Memory B cell (primary cell): ENCODE results near the gene ATP8B4.

Experiments
- ATAC-seq: fragments of 150-1000 bp; cut with Tn5 transposase; 2 replicates; pipeline ENCODE4 v1.10.0; 2021; ENCODE audit warnings: low read depth, mild to moderate bottlenecking, moderate library complexity
- DNase-seq, 2 donors: peaks; one replicate each; pipeline ENCODE4 v3.0.0; 2022; ENCODE audit warnings: low spot score in 2 of 2
- H3K27ac Mint-ChIP-seq: one replicate; pipeline ENCODE4 v1.8.0; 2022; ENCODE audit warnings: mild to moderate bottlenecking, moderate library complexity, mixed read lengths
- H3K27me3 Mint-ChIP-seq: one replicate; pipeline ENCODE4 v1.8.0; 2022; ENCODE audit warnings: mixed read lengths
- H3K36me3 Mint-ChIP-seq: one replicate; pipeline ENCODE4 v1.8.0; 2022; ENCODE audit warnings: mild to moderate bottlenecking, mixed read lengths
- H3K4me1 Mint-ChIP-seq: one replicate; pipeline ENCODE4 v1.8.0; 2022; ENCODE audit warnings: mixed read lengths
- H3K4me3 Mint-ChIP-seq: one replicate; pipeline ENCODE4 v1.8.0; 2022; ENCODE audit warnings: mild to moderate bottlenecking, moderate library complexity, mixed read lengths
- H3K9me3 Mint-ChIP-seq: one replicate; pipeline ENCODE4 v1.8.0; 2022; ENCODE audit warnings: mixed read lengths

Gene ATP8B4

DNA sequence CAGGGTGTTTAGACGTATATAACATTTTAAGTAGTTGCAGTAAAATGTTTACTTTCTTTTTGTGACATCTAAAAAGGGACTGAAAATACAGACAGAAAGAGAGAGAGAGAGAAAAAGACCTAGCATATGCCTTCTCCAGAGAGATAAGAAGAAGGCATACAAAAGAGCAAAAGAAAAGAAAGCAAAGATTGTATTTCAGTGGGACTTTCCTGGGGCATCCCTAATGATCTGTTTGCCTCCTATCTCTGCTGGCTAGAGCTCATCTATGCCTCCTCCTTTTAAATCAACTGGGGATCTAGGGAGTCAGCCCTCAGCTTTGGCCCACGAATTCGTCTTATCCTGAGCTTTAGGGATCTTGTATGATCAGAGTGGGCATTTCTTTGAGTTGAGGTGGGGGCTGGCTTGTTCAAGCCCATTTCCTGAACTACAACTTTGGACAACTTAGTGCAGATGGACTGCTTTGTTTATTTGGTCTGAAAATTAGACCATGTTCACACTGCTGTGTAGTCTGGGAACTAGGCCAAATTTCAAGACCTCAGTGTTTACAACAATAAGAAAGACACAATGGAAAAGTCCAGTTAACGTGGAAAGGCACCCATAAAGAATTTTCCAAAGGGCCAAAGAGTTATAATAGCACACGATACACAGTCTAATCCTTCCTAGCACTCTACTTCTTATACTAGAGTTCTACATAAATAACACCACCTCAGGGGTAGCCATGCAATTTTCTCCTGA is 61.0 kb downstream of the ATP8B4 start:
- no peaks in the 10 kb centered on the region for H3K4me1 Mint-ChIP-seq

DNA sequence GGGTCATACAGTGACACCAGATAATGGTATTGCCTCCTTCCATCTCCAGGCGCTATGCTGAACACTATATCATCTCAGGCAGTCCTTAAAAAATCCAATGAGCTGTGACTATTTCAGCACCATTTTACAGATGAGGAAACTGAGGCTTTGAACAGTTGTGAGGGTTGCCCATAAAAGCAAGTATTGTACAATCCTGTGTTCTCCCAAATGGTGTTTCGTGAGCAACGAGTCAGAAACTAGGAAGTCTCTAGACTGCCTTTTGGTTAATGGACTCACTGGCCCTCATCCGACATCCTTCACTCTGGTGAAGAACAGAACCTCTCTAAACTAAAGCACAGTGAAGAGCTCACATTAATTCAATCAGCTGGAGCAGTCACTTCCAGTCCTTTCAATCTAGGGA is 61.8 kb downstream of the ATP8B4 start:
- no peak overlapping the region for H3K27ac Mint-ChIP-seq
- H3K36me3 Mint-ChIP-seq: no peaks in the 10 kb centered on the region
- H3K27me3 Mint-ChIP-seq: peaks cover 2% of the 10 kb centered on the region
- DNase-seq (no peak), ATAC-seq (no peak)
- H3K4me3 Mint-ChIP-seq: no peak overlapping the region
- H3K9me3 Mint-ChIP-seq: no peaks in the 10 kb centered on the region
- H3K4me1 Mint-ChIP-seq: no peaks in the 10 kb centered on the region

More for the DNA sequence above, 61.0 kb downstream of the ATP8B4 start:
- no peak overlapping the region for H3K27ac Mint-ChIP-seq
- H3K36me3 Mint-ChIP-seq: no peaks in the 10 kb centered on the region
- no peak overlapping the region for H3K4me3 Mint-ChIP-seq
- no peaks in the 10 kb centered on the region for H3K9me3 Mint-ChIP-seq
- ATAC-seq (no peak), DNase-seq (no peak)
- peaks cover 2% of the 10 kb centered on the region for H3K27me3 Mint-ChIP-seq

DNA sequence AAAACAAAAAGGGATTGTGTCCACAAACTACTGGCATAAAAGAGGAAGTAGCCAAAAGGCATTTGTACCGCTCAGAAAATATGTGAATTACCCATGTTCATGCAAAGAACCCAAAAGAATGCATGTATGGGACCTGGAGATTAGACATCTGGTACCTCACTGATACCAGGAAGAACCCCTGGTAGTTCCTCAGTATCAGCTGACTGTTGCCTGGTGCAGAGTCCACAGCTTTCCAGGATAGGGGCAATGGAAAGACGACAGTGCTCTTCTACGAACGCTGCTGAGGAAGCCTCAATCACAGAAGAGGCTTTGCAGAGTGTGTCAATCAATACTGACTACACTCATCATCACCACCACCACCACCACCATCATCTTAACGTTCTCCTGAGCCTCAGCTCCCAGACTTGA is 63.3 kb downstream of the ATP8B4 start:
- ATAC-seq: no peak

DNA sequence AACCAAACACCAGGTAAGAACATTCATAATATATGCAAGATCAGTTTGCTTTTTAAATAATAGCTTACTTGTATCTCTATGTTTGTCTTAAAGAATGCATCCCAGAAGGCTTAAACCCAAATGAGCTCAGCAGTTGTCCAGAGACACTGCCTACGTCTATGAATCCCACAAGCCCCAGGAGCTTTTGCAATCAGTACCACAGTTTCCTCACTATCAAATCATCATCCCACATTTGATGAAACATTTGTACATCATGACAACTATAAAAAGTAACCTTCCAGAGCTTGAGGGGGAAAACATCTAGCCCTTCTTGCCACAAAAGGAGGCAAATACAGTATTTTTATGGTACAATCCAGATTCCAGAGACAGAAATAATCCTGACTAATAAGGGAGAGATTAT is 63.7 kb downstream of the ATP8B4 start:
- ATAC-seq: no peak
- DNase-seq: no peak
- Mint-ChIP-seq H3K9me3 (no peaks in the 10 kb centered on the region), H3K4me1 (no peaks in the 10 kb centered on the region), H3K27me3 (peaks cover 2% of the 10 kb centered on the region), H3K4me3 (no peak overlapping the region), H3K36me3 (no peaks in the 10 kb centered on the region), H3K27ac (no peak overlapping the region)

More for the DNA sequence above, 63.3 kb downstream of the ATP8B4 start:
- H3K9me3 Mint-ChIP-seq: no peaks in the 10 kb centered on the region
- no peak overlapping the region for H3K27ac Mint-ChIP-seq
- H3K27me3 Mint-ChIP-seq: peaks cover 2% of the 10 kb centered on the region
- H3K36me3 Mint-ChIP-seq: no peaks in the 10 kb centered on the region
- H3K4me3 Mint-ChIP-seq: no peak overlapping the region
- H3K4me1 Mint-ChIP-seq: no peaks in the 10 kb centered on the region
- DNase-seq: no peak

DNA sequence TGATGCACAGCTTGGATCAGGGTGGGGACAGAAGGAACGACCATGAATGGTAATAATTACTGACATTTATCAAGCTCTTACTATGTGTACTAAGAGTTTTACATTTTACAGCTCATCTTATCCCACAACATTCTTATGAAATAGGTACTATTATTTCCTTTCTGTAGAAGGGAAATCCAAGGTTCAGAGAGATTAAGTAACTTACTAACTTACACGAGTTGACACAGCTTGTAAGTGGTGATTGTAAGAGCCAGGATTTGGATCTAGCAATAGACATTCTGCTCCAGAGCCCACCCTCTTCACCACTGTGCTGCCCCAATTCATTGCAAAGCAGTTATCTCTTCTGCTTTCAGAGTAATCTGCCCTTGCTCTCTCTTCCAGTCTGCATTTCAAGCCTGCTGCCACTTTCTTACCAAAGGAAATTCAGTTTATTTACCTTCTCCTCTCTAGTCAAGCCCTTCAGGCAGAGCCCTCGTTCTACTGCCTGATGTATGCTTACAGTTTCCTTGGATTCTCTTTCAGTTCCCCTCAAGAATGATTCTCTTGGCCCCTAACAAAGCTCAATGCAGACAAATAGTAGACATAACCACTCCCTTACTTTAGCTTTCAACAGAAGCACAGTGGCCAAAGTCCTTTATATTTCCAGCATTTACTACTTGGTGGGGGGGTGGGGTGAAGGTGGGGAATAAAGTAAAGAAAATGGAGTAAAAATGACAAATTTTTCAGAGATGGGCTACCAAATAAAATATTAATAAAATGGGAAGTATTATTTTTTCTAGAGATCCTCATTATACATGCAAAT is 65.8 kb downstream of the ATP8B4 start:
- no peak overlapping the region for H3K27ac Mint-ChIP-seq
- no peak for ATAC-seq
- DNase-seq: no peak
- peaks cover 3% of the 10 kb centered on the region for H3K27me3 Mint-ChIP-seq
- peaks cover 3% of the 10 kb centered on the region for H3K9me3 Mint-ChIP-seq
- H3K4me1 Mint-ChIP-seq: no peaks in the 10 kb centered on the region
- no peak overlapping the region for H3K4me3 Mint-ChIP-seq
- H3K36me3 Mint-ChIP-seq: no peaks in the 10 kb centered on the region

DNA sequence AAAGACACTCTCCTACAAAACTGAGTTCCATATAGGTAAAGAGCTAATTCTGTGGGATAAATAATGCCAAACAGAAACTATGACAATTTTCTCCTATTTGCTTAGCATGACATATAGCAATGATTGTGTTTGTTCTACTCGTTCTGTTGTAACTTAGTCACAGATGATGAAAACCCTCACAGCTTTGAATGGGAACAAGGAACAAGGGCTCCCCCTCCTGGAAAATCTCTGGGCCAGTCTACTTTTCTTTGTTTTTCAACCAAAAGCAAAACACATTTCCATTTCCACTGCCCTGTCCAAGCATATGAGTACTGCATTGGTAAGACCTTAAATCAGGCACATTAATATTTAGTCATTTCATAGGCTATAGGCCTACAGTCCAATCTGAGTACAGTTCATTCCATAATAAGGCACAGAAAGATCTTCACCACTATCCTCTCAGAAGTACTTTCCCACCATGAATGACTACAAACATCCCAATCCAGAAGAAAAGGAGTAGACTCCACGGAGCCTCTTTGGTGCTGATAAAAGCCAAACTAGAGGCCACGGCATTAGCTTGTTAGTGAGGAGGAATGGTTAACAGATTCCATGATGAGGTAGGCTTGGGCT is 67.1 kb downstream of the ATP8B4 start:
- Mint-ChIP-seq H3K27me3 (peaks cover 5% of the 10 kb centered on the region), H3K36me3 (no peaks in the 10 kb centered on the region), H3K27ac (no peak overlapping the region), H3K4me3 (no peak overlapping the region), H3K9me3 (peaks cover 3% of the 10 kb centered on the region), H3K4me1 (no peaks in the 10 kb centered on the region)
- ATAC-seq (no peak), DNase-seq (no peak)

DNA sequence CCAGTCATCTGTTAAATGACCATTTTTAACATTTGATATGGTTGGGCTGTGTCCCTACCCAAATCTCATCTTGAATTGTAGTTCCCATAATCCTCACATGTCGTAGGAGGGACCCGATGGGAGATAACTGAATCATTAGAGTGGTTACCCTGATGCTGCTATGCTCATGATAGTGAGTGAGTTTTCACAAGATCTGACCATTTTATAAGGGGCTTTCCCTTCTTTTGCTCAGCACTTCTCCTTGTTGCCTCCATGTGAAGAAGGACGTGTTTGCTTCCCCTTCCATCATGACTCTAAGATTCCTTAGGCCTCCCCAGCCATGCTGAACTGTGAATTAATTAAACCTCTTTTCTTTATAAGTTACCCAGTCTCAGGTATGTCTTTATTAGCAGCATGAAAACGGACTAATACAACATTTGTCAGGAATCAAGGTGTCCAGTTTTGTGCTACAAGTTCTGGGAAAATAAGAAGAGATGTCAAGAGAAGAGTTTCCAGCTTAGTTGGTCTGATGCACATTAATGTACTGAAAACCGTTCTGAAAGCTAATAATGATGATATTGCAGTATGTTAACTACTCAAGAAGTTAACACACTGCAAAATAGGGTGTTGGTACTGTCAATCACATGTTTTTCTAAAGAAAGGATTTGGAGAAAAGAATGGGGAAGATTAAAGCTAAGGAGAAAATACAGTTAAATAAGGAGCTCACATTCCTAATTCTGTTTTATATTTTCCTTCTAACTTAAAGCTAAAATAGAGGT is 67.9 kb downstream of the ATP8B4 start:
- no peaks in the 10 kb centered on the region for H3K4me1 Mint-ChIP-seq
- no peak overlapping the region for H3K27ac Mint-ChIP-seq
- peaks cover 3% of the 10 kb centered on the region for H3K9me3 Mint-ChIP-seq
- H3K36me3 Mint-ChIP-seq: no peaks in the 10 kb centered on the region
- H3K4me3 Mint-ChIP-seq: no peak overlapping the region
- DNase-seq: no peak
- ATAC-seq: no peak
- peaks cover 5% of the 10 kb centered on the region for H3K27me3 Mint-ChIP-seq

DNA sequence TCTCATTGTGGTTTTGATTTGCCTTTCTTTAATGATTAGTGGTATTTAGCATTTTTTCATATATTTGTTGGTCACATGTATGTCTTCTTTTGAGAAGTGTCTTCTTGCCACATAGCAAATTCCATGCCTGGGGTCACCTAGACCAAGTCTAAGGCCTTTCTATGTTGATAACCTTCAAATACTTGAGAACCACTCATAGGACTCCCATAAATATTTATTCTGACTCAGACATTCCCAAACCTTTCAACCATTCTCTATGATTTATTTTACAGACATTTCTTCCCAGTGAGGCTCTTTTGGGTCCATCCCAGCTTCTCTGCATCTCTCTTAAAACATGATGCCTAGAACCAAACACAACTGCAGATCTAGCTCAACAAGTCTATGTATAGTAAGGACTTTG is 69.2 kb downstream of the ATP8B4 start:
- ATAC-seq (no peak), DNase-seq (no peak)
- Mint-ChIP-seq H3K36me3 (no peaks in the 10 kb centered on the region), H3K9me3 (peaks cover 3% of the 10 kb centered on the region), H3K4me1 (no peaks in the 10 kb centered on the region), H3K27me3 (peaks cover 5% of the 10 kb centered on the region), H3K27ac (no peak overlapping the region), H3K4me3 (no peak overlapping the region)

DNA sequence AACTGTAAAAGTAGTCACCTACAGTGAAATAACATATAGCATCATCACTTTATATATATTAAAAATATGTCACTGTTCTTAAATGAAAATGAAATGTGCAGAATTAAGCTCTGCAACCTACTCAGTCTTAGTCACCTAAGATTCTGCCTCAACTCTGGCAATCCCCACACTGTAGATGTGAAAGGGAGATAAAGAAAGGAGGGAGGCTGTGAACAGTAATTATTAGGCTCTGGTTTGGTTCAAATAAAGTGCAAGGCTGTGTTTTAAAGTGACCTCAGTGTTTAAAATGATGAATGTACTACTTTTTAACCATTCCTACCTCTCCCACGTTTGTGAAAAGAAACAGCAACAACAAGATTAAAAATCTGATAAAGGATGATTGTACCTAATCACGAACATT is 72.2 kb downstream of the ATP8B4 start:
- H3K9me3 Mint-ChIP-seq: peaks cover 11% of the 10 kb centered on the region
- no peak for DNase-seq
- no peaks in the 10 kb centered on the region for H3K4me1 Mint-ChIP-seq
- no peak overlapping the region for H3K4me3 Mint-ChIP-seq
- H3K36me3 Mint-ChIP-seq: peaks cover 6% of the 10 kb centered on the region
- no peak overlapping the region for H3K27ac Mint-ChIP-seq
- no peak for ATAC-seq
- H3K27me3 Mint-ChIP-seq: peaks cover 4% of the 10 kb centered on the region

DNA sequence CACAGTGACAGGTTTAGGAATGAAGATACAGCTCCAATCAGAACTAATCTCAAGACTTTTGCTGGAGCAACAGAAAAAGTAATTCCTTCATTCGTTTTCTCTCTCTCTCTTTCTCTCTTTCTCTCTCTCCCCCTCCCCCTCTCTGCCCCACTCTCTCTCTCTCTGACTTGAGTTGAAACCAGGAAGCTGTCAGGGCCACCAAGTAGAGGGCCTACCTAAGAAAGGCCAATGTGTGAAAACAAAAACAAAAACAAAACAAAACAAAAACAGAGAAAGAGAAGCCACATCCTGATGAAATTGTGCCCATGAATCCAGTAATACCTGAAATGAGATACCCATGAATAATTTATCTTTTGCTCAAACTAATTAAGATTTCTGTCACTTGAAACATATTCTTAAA is 72.9 kb downstream of the ATP8B4 start:
- Mint-ChIP-seq H3K9me3 (peaks cover 11% of the 10 kb centered on the region), H3K27ac (no peak overlapping the region), H3K4me3 (no peak overlapping the region), H3K36me3 (peaks cover 6% of the 10 kb centered on the region), H3K4me1 (no peaks in the 10 kb centered on the region), H3K27me3 (peaks cover 4% of the 10 kb centered on the region)
- ATAC-seq (no peak), DNase-seq (no peak)

DNA sequence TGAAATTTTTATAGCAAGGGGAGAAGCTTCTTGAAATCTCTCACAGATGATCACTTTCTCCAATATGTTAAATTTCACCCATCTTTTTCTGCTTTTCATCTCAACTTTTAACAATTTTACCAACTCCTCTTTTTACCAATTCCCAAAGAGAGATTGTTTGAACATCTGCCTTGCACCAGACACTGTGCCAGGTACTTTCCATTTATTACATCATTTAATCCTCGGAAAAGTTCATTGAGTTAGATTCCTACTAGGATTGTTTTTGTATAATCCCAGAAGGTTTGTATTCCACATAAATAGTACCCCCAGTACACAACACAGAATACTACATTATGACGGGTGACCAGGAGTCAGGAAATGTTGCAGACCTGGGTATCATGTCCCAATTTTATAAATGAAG is 74.1 kb downstream of the ATP8B4 start:
- ATAC-seq (no peak), DNase-seq (no peak)
- Mint-ChIP-seq H3K4me1 (no peaks in the 10 kb centered on the region), H3K27me3 (peaks cover 4% of the 10 kb centered on the region), H3K36me3 (peaks cover 6% of the 10 kb centered on the region), H3K4me3 (no peak overlapping the region), H3K9me3 (peaks cover 11% of the 10 kb centered on the region), H3K27ac (no peak overlapping the region)

DNA sequence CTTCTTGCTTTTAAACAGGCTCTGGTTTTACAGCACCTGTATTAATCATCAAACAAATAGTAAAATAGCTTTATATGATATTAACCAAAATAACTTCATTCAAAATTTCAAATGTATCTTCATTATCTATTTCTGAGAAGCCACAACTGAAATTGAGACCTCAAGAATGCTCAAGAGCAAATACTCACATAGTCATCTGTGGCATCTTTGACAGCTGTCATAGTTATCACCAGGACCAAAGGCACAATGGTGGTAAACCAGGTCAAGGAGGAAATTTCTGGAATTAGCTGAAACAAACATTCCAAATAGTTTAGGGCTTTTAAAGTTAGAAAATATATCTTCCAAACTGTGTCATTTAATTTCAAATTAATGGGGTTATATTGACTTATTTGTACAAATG is 74.6 kb downstream of the ATP8B4 start:
- peaks cover 4% of the 10 kb centered on the region for H3K27me3 Mint-ChIP-seq
- DNase-seq: no peak
- peaks cover 6% of the 10 kb centered on the region for H3K36me3 Mint-ChIP-seq
- H3K4me1 Mint-ChIP-seq: no peaks in the 10 kb centered on the region
- no peak for ATAC-seq
- peaks cover 11% of the 10 kb centered on the region for H3K9me3 Mint-ChIP-seq
- H3K4me3 Mint-ChIP-seq: no peak overlapping the region
- no peak overlapping the region for H3K27ac Mint-ChIP-seq

DNA sequence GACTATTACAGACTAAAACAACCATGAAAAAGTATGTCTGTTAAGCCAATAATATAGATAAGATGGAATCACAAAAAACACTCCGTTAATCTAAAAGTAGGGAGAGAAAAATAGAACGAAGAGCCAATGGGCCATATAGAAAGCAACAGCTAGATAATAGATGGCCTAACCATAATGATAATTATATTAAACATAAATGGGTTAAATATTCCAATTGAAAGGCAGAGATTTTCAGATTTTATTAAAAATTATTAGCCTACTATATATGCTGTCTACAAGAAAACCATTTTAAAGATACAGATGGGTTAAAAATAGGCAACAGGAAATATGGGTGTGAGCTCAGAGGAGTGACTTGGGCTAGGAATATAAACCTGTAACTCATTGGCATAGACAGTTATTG is 76.3 kb downstream of the ATP8B4 start:
- Mint-ChIP-seq H3K36me3 (peaks cover 6% of the 10 kb centered on the region), H3K27me3 (no peaks in the 10 kb centered on the region), H3K9me3 (peaks cover 8% of the 10 kb centered on the region), H3K4me1 (no peaks in the 10 kb centered on the region), H3K4me3 (no peak overlapping the region), H3K27ac (no peak overlapping the region)
- DNase-seq (no peak), ATAC-seq (no peak)

DNA sequence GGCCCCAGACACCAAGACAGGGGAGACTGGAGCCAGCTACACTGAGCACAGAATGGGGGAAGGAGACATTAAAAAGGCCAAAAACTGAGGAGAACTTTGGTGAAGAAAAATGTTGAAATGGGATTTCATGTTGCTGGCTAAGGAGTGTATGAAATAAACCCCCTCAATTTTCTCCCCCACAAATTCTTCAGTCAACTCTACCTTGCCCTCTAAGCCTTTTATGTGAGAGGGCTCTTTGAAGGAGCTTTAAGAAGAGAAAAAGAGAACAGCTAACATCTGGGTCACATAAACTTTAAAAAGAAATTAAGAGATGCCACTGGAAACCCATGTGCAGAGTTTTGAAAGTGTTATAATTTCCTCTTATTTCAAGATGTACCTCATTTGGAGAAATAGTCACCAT is 88.6 kb downstream of the ATP8B4 start:
- Mint-ChIP-seq H3K4me1 (no peaks in the 10 kb centered on the region), H3K9me3 (no peaks in the 10 kb centered on the region), H3K27me3 (peaks cover 4% of the 10 kb centered on the region), H3K27ac (no peak overlapping the region), H3K36me3 (no peaks in the 10 kb centered on the region), H3K4me3 (no peak overlapping the region)
- DNase-seq (no peak), ATAC-seq (no peak)
